Heart left ventricle (tissue), 13 donors: ENCODE data around the gene KRT71.

ENCODE experiments used
- POLR2A ChIP-seq, 2 donors: fragments of 450-650 bp; IDR thresholded peaks; one replicate each; pipeline ENCODE4 v1.6.1; 2017; ENCODE audit warnings: antibody characterized with exemption in 2 of 2, mild to moderate bottlenecking in 2 of 2, moderate library complexity in 2 of 2
- TF ChIP-seq, protein P1 (sequence below), 12 donors: fragments of 200-600 bp; sonication (generic) in 4 of 12; IDR thresholded peaks; one replicate each; pipeline versions ENCODE4 v1.5.0 to v1.8.0; 2018 to 2022; ENCODE audit warnings: antibody characterized with exemption in 12 of 12, mild to moderate bottlenecking in 5 of 12
- donor health status: ischemic (EF 13 %, LVEDD 7.1; RV severe dilation, severe dysfunction).
- donor health status: DM: no; HTN: yes; CAD: no.
- donor health status: DM: no; HTN: no; CAD: no.
- donor health status: ischemic (EF 25% LVEDD 6.9; RV normal size, moderate dysfunction).
- donor health status: ischemic (EF 25% LVEDD 5.7; RV mildly dilated, moderate dysfunction).
- donor health status: ischemic (EF 35%, LVEDD 5.7; RV mildly dilated, moderate dysfunction).
- donor health status: nonischemic (EF 11% LVEDD 7.7; RV severe dilation, severe dysfunction).
- donor health status: DM: yes; HTN: yes; CAD: no.
- donor health status: PGD.
- donor health status: ischemic (EF 29% LVEDD 5.4; RV normal size, mild dysfunction).
- donor health status: nonischemic (EF 23%, LVEDD 6.1; RV moderate dilation, normal function).

- no peak for TF ChIP-seq POLR2A (IDR thresholded peaks at IDR 0.05)
- TF ChIP-seq, protein P1, sequence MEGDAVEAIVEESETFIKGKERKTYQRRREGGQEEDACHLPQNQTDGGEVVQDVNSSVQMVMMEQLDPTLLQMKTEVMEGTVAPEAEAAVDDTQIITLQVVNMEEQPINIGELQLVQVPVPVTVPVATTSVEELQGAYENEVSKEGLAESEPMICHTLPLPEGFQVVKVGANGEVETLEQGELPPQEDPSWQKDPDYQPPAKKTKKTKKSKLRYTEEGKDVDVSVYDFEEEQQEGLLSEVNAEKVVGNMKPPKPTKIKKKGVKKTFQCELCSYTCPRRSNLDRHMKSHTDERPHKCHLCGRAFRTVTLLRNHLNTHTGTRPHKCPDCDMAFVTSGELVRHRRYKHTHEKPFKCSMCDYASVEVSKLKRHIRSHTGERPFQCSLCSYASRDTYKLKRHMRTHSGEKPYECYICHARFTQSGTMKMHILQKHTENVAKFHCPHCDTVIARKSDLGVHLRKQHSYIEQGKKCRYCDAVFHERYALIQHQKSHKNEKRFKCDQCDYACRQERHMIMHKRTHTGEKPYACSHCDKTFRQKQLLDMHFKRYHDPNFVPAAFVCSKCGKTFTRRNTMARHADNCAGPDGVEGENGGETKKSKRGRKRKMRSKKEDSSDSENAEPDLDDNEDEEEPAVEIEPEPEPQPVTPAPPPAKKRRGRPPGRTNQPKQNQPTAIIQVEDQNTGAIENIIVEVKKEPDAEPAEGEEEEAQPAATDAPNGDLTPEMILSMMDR (IDR thresholded peaks at IDR 0.05), result no peak
Observed at GRCh38 chr12:52514471-52515318, 38.2 kb downstream of the KRT71 start.
